Embryonic facial prominence (tissue), 1 donor: Measurements from ENCODE around the gene SURF6.
"Not testable (repeated sequence)": the region's sequence is repeated elsewhere in the genome, so short reads cannot be mapped to it uniquely, and the experiment has no call there.

Source experiments
- DNase-seq: peaks from one replicate; pipeline ENCODE4 v3.0.0-alpha.2; 2016; ENCODE audit errors: extremely low spot score

The SURF6 gene

GRCh38 chr9:133335924-133336811, at the start of gene SURF6:
Gene SURF6, minus strand, starts transcription at chr9:133336188. Its CDS starts 56 bp downstream, at chr9:133336132.
- peak; percentile 78 for DNase-seq

- no peak for DNase-seq
Observed at GRCh38 chr9:133385452-133385851, 49.5 kb upstream of the SURF6 start.

GRCh38 chr9:133384736-133385321, 48.8 kb upstream of the SURF6 start:
- no peak for DNase-seq

- DNase-seq, result no peak
Observed at GRCh38 chr9:133383438-133383837, 47.5 kb upstream of the SURF6 start.

GRCh38 chr9:133382507-133383141, 46.6 kb upstream of the SURF6 start:
- DNase-seq, result no peak

GRCh38 chr9:133380734-133381133, 44.7 kb upstream of the SURF6 start:
- no peak for DNase-seq

- DNase-seq, result no peak
Observed at GRCh38 chr9:133379153-133380086, 43.4 kb upstream of the SURF6 start.

GRCh38 chr9:133378408-133378962, 42.5 kb upstream of the SURF6 start:
- DNase-seq, result no peak

- no peak for DNase-seq
Observed at GRCh38 chr9:133377721-133378216, 41.8 kb upstream of the SURF6 start.

- not testable (repeated sequence) for DNase-seq
Observed at GRCh38 chr9:133377280-133377679, 41.3 kb upstream of the SURF6 start.

GRCh38 chr9:133375724-133376654, 40.0 kb upstream of the SURF6 start, which contains the start of the genes STKLD1 and SURF4:
Gene STKLD1, plus strand, starts transcription at chr9:133376366. Its CDS starts 108 bp downstream, at chr9:133376474.
Gene SURF4, minus strand, starts transcription at chr9:133376060. Its CDS starts 91 bp downstream, at chr9:133375969.
- DNase-seq, result peak; percentile 89

GRCh38 chr9:133375116-133375723, 39.2 kb upstream of the SURF6 start:
- no peak for DNase-seq

GRCh38 chr9:133374612-133375115, 38.7 kb upstream of the SURF6 start:
- DNase-seq, result no peak

- no peak for DNase-seq
Observed at GRCh38 chr9:133372144-133372543, 36.2 kb upstream of the SURF6 start.

GRCh38 chr9:133371261-133371711, 35.3 kb upstream of the SURF6 start:
- DNase-seq, result no peak

- no peak for DNase-seq
Observed at GRCh38 chr9:133370685-133371084, 34.7 kb upstream of the SURF6 start.

GRCh38 chr9:133369933-133370332, 33.9 kb upstream of the SURF6 start:
- no peak for DNase-seq

- DNase-seq, result no peak
Observed at GRCh38 chr9:133369422-133369821, 33.4 kb upstream of the SURF6 start.
